Gastrocnemius medialis (tissue), 4 donors: ENCODE data around the gene FBXW11. TPM values are rescaled to one million over a fixed set of nuclear protein-coding genes. Genes with fewer than 3 reads are reported as not detected.

Experiments
- ATAC-seq, 2 donors: fragments of 150-250 bp; one replicate each; pipeline ENCODE4 v1.9.1; 2016
- DNase-seq, 2 donors: peaks; one replicate each; pipeline ENCODE4 v3.0.0-alpha.2; 2019
- H3K27ac ChIP-seq, 4 donors: fragments of 200-600 bp; sonication (generic); 1 replicate in 1 of 4; 2 replicates in 3 of 4; pipeline ENCODE4 v1.5.1; 2016 to 2018; ENCODE audit warnings: mild to moderate bottlenecking in 2 of 4, moderate library complexity in 1 of 4
- H3K27me3 ChIP-seq, 3 donors: fragments of 200-600 bp; sonication (generic) in 2 of 3; 1 replicate in 1 of 3; 2 replicates in 2 of 3; pipeline versions ENCODE4 v1.5.1 to v1.6.0; 2016 to 2019; ENCODE audit warnings: mild to moderate bottlenecking in 1 of 3, moderate library complexity in 1 of 3
- H3K36me3 ChIP-seq, 2 donors: fragments of 200-600 bp; sonication (generic) in 1 of 2; one replicate each; pipeline ENCODE4 v1.5.1; 2017 to 2018
- H3K4me1 ChIP-seq, 2 donors: fragments of 200-600 bp; sonication (generic) in 1 of 2; one replicate each; pipeline ENCODE4 v1.5.1; 2016 to 2017; ENCODE audit warnings: mild to moderate bottlenecking in 2 of 2
- H3K4me3 ChIP-seq, 4 donors: fragments of 200-600 bp; sonication (generic) in 3 of 4; 1 replicate in 1 of 4; 2 replicates in 3 of 4; pipeline ENCODE4 v1.5.1; 2016 to 2019; ENCODE audit warnings: mild to moderate bottlenecking in 2 of 4
- H3K9me3 ChIP-seq, 3 donors: fragments of 200-600 bp; sonication (generic) in 2 of 3; 1 replicate in 1 of 3; 2 replicates in 2 of 3; pipeline ENCODE4 v1.5.1; 2016 to 2019
- POLR2A ChIP-seq, 2 donors: fragments of 450-650 bp; IDR thresholded peaks; one replicate each; pipeline ENCODE4 v1.6.1; 2017; ENCODE audit warnings: antibody characterized with exemption in 2 of 2, mild to moderate bottlenecking in 2 of 2, moderate library complexity in 2 of 2
- in situ Hi-C, 4 donors: fragments of 200-750 bp; cut with MboI; loops; one replicate each; pipeline versions ENCODE4 v1.15.0 to v1.8.0; 2017; ENCODE audit warnings: low sequenced_read_pairs in 4 of 4
- intact Hi-C: fragments of 100-400 bp; cut with DNase I; formaldehyde crosslinking; loops from one replicate; pipeline ENCODE4 v1.15.1; 2023; ENCODE audit warnings: low total_unique reads
- total RNA-seq, 4 donors: library from RNA; depleted of rRNA; stranded (reverse); fragments of >200 nt; gene quantifications; one replicate each; pipeline versions ENCODE4 v1.1.0 to v1.2.3, GENCODE V29; 2016
- TF ChIP-seq, protein P1 (sequence below), 5 experiments: fragments of 450-650 bp in 3 of 5; fragments of 200-600 bp in 2 of 5; sonication (generic) in 2 of 5; IDR thresholded peaks in 4 of 5; conservative IDR thresholded peaks in 1 of 5; 1 replicate in 4 of 5; 2 replicates in 1 of 5; pipeline ENCODE4 v1.5.1; 2016 to 2019; ENCODE audit warnings: antibody characterized with exemption in 5 of 5, mild to moderate bottlenecking in 3 of 5, moderate library complexity in 3 of 5

The FBXW11 gene
- total RNA-seq, 4 donors from 2014 or later, result 68.5 to 80.8 (median 72.2) TPM

DNA sequence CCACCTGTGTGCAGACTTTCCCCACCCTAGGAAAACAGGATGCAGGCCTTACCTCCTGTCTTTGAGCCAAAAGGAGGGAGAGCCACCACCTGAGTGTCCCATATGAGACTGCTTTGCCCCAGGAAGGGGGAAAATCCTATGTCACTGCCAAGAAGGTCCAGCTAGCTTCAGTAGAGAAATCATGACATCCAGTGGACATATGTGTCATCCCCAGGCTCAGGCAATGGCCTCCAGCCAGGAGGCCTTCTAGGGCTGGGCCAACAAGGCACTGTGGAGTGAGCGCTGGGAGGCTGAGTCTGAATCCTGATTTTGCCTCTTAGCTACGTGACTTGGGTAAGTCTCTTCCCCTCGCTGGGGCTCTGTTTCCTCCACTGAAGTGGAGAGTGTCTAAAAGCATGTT is 160.6 kb downstream of the FBXW11 start:
- intact Hi-C loops, result no loop called here
- peak in 1 of 2 donors; percentile 51 for ATAC-seq

DNA sequence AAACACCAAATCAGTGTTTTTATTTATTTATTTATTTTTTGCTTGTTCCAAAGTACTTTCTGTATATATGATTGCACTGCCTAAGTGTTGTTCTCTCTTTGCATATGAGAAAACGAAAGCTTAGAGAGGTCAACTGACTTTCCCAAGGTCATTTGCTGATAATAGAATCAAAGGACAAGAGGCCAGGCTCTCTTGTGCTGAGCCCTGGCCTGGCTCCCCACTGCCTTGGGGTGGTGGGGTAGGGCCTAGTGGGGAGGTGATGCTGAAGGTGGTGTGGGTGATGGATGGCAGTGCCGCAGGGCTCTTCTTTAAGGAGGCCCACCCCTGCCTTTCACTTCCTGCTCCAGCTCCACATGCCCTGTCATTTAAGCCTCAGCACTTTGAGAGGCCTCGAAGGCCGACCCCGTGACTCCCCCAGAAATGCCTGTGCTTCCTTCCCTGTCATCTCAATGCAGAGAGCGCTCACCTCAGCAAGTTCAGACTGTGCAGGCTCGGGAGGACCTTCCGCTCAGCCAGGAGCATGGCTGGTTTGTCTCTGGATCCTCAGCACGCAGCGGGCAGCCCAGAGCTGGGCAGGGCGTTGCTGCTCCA is 161.3 kb downstream of the FBXW11 start:
- Histone ChIP-seq H3K27me3 (no peaks in the 10 kb centered on the region), H3K27ac (no peak overlapping the region), H3K4me1 (no peaks in the 10 kb centered on the region), H3K36me3 (no peaks in the 10 kb centered on the region), H3K4me3 (no peak overlapping the region), H3K9me3 (no peaks in the 10 kb centered on the region)
- in situ Hi-C loops, result no loop called here
- ATAC-seq (no peak), DNase-seq (no peak)
- intact Hi-C loops, result no loop called here
- no peak for TF ChIP-seq POLR2A (IDR thresholded peaks at IDR 0.05)

More for the DNA sequence above, 160.6 kb downstream of the FBXW11 start:
- DNase-seq, result no peak
- Histone ChIP-seq H3K36me3 (no peaks in the 10 kb centered on the region), H3K4me1 (no peaks in the 10 kb centered on the region), H3K9me3 (no peaks in the 10 kb centered on the region), H3K27ac (no peak overlapping the region), H3K4me3 (no peak overlapping the region), H3K27me3 (no peaks in the 10 kb centered on the region)
- in situ Hi-C loops, result no loop called here
- TF ChIP-seq, protein P1, sequence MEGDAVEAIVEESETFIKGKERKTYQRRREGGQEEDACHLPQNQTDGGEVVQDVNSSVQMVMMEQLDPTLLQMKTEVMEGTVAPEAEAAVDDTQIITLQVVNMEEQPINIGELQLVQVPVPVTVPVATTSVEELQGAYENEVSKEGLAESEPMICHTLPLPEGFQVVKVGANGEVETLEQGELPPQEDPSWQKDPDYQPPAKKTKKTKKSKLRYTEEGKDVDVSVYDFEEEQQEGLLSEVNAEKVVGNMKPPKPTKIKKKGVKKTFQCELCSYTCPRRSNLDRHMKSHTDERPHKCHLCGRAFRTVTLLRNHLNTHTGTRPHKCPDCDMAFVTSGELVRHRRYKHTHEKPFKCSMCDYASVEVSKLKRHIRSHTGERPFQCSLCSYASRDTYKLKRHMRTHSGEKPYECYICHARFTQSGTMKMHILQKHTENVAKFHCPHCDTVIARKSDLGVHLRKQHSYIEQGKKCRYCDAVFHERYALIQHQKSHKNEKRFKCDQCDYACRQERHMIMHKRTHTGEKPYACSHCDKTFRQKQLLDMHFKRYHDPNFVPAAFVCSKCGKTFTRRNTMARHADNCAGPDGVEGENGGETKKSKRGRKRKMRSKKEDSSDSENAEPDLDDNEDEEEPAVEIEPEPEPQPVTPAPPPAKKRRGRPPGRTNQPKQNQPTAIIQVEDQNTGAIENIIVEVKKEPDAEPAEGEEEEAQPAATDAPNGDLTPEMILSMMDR (IDR thresholded peaks at IDR 0.05 in 4 of 5, conservative IDR thresholded peaks at IDR 0.05 in 1 of 5), result no peak
- no peak for TF ChIP-seq POLR2A (IDR thresholded peaks at IDR 0.05)

DNA sequence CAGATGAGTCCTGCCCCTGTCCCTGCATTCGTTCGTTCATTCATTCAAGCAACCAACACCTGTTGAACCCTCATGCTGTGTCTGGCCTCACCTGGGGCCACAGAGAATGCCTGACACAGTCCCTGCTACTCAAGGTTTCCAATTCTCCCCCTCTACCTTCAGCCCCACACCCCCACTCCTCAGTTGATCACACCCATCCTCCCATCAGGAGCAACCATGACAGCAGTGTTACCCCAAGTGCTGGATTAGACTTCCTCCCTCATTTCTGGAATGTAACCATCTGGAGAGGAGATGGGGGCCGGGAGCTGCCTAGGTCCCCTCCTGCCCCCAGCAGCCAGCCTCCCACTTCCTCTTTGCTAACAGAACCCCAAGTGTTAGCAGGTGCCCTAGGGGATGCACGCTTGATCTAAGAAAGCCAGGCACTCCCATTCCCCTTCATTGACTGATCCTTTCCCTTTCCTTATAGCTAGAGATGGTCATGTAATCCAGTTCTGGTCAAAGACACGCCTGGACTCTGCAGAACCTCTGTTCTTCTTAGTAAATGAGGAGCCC is 163.6 kb downstream of the FBXW11 start:
- intact Hi-C loops (no loop called here), in situ Hi-C loops (no loop called here)
- no peak overlapping the region for H3K4me3 ChIP-seq
- no peak for ATAC-seq
- no peak overlapping the region for H3K27ac ChIP-seq
- H3K27me3 ChIP-seq, result no peaks in the 10 kb centered on the region
- TF ChIP-seq, protein P1 (IDR thresholded peaks at IDR 0.05 in 4 of 5, conservative IDR thresholded peaks at IDR 0.05 in 1 of 5), result no peak
- no peak for TF ChIP-seq POLR2A (IDR thresholded peaks at IDR 0.05)
- no peaks in the 10 kb centered on the region for H3K4me1 ChIP-seq
- no peaks in the 10 kb centered on the region for H3K9me3 ChIP-seq
- DNase-seq, result no peak
- H3K36me3 ChIP-seq, result no peaks in the 10 kb centered on the region

DNA sequence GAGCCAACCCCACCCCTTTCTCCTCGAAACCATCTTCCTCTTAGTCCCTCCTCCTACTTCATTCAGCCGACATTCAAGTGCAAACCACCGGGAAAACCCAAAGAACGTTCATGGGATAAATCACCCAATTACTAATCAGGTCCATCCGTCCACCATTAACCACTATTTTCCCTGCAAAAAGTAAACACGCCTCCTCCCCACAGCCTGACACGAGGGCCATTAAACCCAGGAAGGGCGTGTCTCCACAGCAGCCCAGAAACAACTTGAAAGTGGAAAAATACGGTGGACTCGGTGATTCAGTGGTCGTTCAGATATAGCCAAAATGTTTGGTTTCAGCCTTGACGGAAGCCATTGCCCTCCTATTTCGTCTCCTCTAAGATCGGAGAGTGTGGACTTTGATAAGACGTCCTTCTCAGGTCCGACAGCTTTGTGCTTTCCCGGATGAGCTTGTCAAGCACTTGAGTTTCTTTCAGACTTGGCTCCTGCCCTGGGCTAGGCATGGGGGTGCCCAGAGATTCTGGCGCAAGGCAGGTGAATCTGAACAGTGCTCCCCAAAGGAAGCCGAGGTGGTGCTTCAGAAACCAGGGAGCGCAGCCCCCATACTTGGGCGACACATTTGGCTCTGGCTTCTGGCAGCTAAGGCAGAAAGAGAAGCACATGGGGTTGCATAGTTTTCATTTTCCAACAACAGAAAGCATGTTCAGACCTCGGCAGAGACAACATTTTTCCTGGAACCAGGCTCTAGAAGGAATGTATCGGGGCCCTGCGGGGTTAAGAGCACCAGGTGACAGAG is 164.3 kb downstream of the FBXW11 start:
- Histone ChIP-seq H3K4me3 (no peak overlapping the region), H3K36me3 (no peaks in the 10 kb centered on the region), H3K4me1 (no peaks in the 10 kb centered on the region), H3K27ac (no peak overlapping the region), H3K9me3 (no peaks in the 10 kb centered on the region), H3K27me3 (no peaks in the 10 kb centered on the region)
- in situ Hi-C loops, result no loop called here
- intact Hi-C loops, result no loop called here
- no peak for ATAC-seq
- TF ChIP-seq, protein P1 (IDR thresholded peaks at IDR 0.05 in 4 of 5, conservative IDR thresholded peaks at IDR 0.05 in 1 of 5), result no peak
- no peak for TF ChIP-seq POLR2A (IDR thresholded peaks at IDR 0.05)
- DNase-seq, result no peak
